ENCODE data around the gene NFKB2.

NFKB2 gene

DNA sequence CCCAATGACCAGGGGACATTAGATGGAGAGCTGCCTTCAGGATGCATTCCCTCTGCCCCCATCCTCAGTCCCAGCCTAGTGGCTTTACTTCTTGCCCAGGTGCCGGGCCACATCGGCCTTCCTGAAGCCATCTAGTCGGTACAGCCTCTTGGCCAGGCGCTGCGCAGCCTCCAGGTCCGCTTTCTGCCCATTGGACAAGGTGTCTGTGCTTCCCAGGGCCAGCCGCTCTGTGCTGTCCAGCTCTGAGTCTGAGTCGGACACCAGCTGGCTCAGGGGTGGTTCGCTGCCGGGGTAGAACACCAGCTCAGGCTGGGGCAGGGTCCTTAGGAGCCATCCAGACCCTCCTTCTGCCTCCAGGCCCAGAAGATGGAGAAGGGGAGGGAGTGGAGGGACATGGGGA lies 16.8 kb downstream of the NFKB2 start:
- no peaks in the 10 kb centered on the region for H3K9me3 ChIP-seq (ENCODE audit: insufficient read depth, low read length)
- no peak overlapping the region for H3K27ac ChIP-seq (ENCODE audit: low read depth, low read length)
- no peak overlapping the region for H3K4me3 ChIP-seq (ENCODE audit: insufficient read depth, low read length, poor library complexity, severe bottlenecking)
- no peaks in the 10 kb centered on the region for H3F3A ChIP-seq (ENCODE audit: insufficient read depth)
- no peak overlapping the region for H3K9ac ChIP-seq (ENCODE audit: low read length)
- no peaks in the 10 kb centered on the region for H3K36me3 ChIP-seq (ENCODE audit: low read length)
- no peaks in the 10 kb centered on the region for H3K79me2 ChIP-seq (ENCODE audit: insufficient read depth, low read length)
- no peaks in the 10 kb centered on the region for H3K9me2 ChIP-seq (replicated peaks; ENCODE audit: insufficient read depth, low read length)
- H3K4me2 ChIP-seq (ENCODE audit: low read depth, low read length, poor library complexity, severe bottlenecking) = no peak overlapping the region
- TF ChIP-seq, protein P1, sequence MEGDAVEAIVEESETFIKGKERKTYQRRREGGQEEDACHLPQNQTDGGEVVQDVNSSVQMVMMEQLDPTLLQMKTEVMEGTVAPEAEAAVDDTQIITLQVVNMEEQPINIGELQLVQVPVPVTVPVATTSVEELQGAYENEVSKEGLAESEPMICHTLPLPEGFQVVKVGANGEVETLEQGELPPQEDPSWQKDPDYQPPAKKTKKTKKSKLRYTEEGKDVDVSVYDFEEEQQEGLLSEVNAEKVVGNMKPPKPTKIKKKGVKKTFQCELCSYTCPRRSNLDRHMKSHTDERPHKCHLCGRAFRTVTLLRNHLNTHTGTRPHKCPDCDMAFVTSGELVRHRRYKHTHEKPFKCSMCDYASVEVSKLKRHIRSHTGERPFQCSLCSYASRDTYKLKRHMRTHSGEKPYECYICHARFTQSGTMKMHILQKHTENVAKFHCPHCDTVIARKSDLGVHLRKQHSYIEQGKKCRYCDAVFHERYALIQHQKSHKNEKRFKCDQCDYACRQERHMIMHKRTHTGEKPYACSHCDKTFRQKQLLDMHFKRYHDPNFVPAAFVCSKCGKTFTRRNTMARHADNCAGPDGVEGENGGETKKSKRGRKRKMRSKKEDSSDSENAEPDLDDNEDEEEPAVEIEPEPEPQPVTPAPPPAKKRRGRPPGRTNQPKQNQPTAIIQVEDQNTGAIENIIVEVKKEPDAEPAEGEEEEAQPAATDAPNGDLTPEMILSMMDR (IDR thresholded peaks at IDR 0.05; ENCODE audit: insufficient read depth, low read length, poor library complexity, severe bottlenecking) = no peak
- no peak for TF ChIP-seq EZH2phosphoT487 (conservative IDR thresholded peaks at IDR 0.05; ENCODE audit: low read length)
- no peaks in the 10 kb centered on the region for H3K27me3 ChIP-seq (ENCODE audit: low read length)
- H4K20me1 ChIP-seq (ENCODE audit: low read depth, low read length) = no peaks in the 10 kb centered on the region
- no peak overlapping the region for H2AFZ ChIP-seq (ENCODE audit: low read depth, low read length, severe bottlenecking)

DNA sequence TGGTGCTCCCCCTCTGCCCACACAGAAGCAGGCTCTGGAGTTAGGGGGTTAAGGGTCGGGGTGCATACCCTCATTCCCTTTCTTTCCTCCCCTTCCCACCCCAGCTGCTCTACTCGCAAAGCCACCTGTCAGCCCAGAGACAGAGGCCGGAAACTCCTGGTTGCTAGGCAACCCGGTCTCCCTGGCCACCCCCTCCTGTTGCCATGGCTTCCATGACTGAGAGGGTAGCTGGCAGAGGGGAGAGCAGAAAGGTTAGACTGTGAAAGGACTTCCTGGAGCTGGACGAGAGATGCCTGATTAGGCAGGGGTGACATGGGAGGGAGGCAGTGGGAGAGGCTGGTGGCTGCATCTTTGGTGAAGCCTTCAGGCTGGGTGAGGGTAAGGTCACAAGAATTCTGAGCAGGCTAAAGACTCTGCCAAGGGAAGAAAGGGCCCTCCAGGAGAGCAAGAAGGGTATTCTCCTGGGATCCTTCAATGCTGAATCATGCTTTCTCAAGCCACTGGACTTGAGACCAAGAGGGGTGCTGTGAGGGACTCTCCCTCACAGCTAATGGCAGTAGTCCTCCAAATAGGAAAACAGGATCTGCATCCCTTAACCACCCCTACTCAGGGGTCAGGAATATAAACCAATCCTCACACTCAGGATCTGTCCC lies 17.7 kb downstream of the NFKB2 start:
- no peaks in the 10 kb centered on the region for H3K36me3 ChIP-seq (ENCODE audit: low read length)
- H3K79me2 ChIP-seq (ENCODE audit: insufficient read depth, low read length) = no peaks in the 10 kb centered on the region
- H3F3A ChIP-seq (ENCODE audit: insufficient read depth) = no peaks in the 10 kb centered on the region
- H3K9me2 ChIP-seq (replicated peaks; ENCODE audit: insufficient read depth, low read length) = no peaks in the 10 kb centered on the region
- no peaks in the 10 kb centered on the region for H4K20me1 ChIP-seq (ENCODE audit: low read depth, low read length)
- H2AFZ ChIP-seq (ENCODE audit: low read depth, low read length, severe bottlenecking) = no peak overlapping the region
- no peaks in the 10 kb centered on the region for H3K9me3 ChIP-seq (ENCODE audit: insufficient read depth, low read length)
- H3K9ac ChIP-seq (ENCODE audit: low read length) = no peak overlapping the region
- H3K4me3 ChIP-seq (ENCODE audit: insufficient read depth, low read length, poor library complexity, severe bottlenecking) = no peak overlapping the region
- no peak for TF ChIP-seq EZH2phosphoT487 (conservative IDR thresholded peaks at IDR 0.05; ENCODE audit: low read length)
- TF ChIP-seq, protein P1 (IDR thresholded peaks at IDR 0.05; ENCODE audit: insufficient read depth, low read length, poor library complexity, severe bottlenecking) = no peak
- H3K27ac ChIP-seq (ENCODE audit: low read depth, low read length) = no peak overlapping the region
- no peak overlapping the region for H3K4me2 ChIP-seq (ENCODE audit: low read depth, low read length, poor library complexity, severe bottlenecking)
- no peaks in the 10 kb centered on the region for H3K27me3 ChIP-seq (ENCODE audit: low read length)

DNA sequence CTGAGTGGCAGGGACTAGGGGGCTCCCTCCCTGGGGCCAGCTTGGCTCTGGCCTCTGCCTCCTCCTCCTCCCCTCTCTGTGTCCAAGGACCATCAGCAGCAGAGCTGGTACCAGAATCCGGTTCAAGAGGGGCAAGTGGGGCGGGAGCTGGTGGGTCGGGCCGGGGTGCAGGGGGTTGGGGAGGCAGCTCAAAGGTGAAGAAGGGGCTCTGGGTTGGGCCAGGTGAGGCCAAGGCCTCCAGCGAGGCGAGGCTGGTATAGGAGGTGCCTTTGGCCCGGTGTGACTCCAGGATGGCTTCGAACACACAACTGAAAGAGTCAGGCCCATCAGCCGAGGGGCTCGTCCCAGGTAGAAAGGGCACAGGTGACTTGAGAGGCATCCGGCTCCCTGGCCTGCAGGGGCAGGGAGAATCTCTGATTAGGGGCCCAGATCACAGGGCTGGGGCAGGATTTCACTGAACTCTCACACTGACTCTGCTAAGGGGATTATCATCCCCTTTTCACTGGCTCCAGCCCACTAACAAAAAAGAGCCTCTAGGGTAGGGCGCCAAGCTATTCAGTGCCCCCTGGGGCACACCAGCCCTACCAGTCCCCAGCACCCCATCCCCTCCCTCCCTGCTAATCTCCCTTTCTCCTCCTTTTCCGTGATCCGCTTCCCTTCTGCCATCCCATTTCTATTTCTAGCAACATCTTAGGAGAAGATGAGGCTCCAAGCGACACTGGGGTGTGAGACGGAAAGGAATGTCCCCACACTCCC lies 18.5 kb downstream of the NFKB2 start:
- Histone ChIP-seq H3K9ac (ENCODE audit: low read length) (no peak overlapping the region), H3K27ac (ENCODE audit: low read depth, low read length) (no peak overlapping the region), H3K79me2 (ENCODE audit: insufficient read depth, low read length) (no peaks in the 10 kb centered on the region), H3K9me2 (replicated peaks; ENCODE audit: insufficient read depth, low read length) (no peaks in the 10 kb centered on the region), H3F3A (ENCODE audit: insufficient read depth) (no peaks in the 10 kb centered on the region), H3K36me3 (ENCODE audit: low read length) (no peaks in the 10 kb centered on the region), H3K27me3 (ENCODE audit: low read length) (no peaks in the 10 kb centered on the region), H3K4me3 (ENCODE audit: insufficient read depth, low read length, poor library complexity, severe bottlenecking) (no peak overlapping the region), H2AFZ (ENCODE audit: low read depth, low read length, severe bottlenecking) (no peak overlapping the region), H3K9me3 (ENCODE audit: insufficient read depth, low read length) (no peaks in the 10 kb centered on the region), H4K20me1 (ENCODE audit: low read depth, low read length) (no peaks in the 10 kb centered on the region), H3K4me2 (ENCODE audit: low read depth, low read length, poor library complexity, severe bottlenecking) (no peak overlapping the region)
- TF ChIP-seq, protein P1 (IDR thresholded peaks at IDR 0.05; ENCODE audit: insufficient read depth, low read length, poor library complexity, severe bottlenecking) = no peak
- TF ChIP-seq EZH2phosphoT487 (conservative IDR thresholded peaks at IDR 0.05; ENCODE audit: low read length) = no peak
